SIG-M5 treated with dmso at 0.1 percent for 504 hours (cell line): ENCODE data around the gene MYL3.
A peak's percentile ranks its signal among the peaks of the same experiment; 100 is the strongest.

Experiments
- DNase-seq: peaks from one replicate; lab custom pipeline; 2025; ENCODE audit not compliant: unreplicated experiment; lab: John Stamatoyannopoulos, UW

Gene MYL3

DNA sequence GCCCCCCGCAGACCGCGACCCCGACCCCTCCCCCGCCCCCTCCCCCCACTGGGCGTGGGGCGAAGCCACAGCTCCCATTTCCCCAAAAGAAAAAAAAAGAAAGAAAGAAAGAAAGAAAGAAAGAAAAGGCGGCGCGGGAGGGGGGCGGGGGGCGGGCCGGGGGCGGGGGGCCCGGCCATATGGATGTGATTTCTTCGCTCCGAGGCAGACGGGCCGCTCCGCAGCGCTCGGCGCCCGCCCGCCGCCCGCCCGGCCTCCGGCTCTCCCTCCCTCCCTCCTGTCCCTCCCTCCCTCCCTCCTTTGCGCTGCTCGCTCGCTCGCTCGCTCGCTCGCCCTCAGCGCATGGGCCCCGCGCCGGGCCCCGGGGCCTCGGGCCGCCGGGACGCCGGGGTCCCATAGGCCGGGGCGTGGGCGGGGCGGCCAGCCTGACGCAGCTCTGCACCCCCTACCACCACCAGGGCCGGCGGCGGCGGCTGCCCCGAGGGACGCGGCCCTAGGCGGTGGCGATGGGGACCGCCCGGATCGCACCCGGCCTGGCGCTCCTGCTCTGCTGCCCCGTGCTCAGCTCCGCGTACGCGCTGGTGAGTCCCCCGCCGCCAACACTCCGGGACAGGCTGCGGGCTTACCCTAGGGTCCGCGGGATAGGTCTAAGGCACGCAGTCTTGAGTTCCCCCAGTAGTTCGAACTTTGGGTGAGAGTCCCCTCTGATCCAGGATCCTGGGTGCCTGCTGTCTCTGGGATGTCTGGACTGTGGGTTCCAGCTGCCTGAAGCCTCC lies 20.0 kb upstream of the MYL3 start:
- no peak for DNase-seq

- DNase-seq = no peak
Measured at GRCh38 chr3:46882377-46883053, 19.3 kb upstream of the MYL3 start.

GRCh38 chr3:46881596-46882376 lies 18.5 kb upstream of the MYL3 start:
- DNase-seq = no peak

- DNase-seq = no peak
Measured at GRCh38 chr3:46880884-46881595, 17.8 kb upstream of the MYL3 start.

DNA sequence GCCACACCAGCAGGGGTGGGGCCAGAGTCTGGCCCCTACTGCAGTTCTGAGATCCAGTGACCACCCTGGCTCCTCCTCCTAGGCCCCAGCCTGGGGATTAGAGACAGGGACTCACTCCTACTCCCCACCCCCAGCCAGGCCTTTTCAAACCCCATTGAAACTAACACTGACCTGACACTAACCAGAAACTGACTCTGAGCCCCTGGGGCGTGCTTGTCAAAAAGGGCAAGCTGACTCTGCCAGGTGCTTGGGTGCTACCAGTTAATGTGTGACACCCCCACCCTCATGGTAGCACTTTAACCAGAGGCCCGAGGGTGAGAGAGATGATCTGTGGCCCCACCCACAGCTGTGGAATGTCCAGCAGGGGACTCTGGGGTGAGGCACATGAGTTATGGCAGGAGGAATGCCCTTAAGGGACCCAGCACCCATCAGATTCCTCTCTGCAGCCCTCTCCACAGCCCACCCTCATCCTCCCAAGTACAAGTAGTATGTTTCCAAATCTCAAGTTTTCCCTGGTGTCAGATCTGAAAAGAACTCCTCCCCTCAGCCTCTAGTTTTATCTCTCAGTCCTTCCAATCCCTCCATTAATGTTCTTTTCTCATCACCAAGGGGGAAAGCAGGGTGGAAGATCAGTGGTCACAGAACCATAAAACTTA lies 15.7 kb upstream of the MYL3 start:
- no peak for DNase-seq

DNA sequence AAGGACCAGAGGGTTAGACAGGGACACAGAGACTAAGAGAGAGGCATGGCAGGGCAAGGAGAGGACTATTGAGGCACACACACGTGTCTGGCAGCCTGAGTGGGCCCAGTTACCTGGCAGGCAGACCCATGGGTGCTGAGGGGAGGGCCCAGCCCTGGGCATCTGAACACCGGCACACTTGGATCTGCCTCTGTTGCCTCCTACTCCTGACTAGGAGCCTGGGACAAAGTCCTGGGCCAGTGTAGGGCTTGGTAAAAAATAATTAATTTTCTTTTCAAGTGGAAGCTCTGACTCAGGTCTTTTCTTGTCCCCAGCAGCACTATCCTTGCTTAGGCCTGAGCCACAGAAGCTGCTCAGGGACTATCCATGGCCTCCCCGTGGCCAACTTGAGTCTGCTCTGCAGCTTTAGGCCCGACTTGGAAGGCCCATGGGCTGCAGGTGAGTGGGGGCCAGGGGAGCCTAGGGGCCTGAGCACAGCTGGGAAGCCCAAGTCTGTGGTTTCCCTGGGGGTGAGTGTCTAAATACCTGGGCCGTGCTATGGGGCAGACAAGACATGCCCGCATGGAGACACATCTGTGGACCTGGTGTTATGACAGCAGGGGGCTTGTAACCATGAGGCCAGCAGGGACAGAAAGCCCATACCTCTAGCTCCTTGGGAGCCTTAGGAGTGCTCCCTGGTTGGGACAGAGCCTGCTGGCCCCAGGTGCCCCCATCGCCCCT lies 14.3 kb upstream of the MYL3 start, which contains the start of gene PTH1R:
Gene PTH1R, plus strand, starts transcription at position 316 of the 720 bp plus-strand sequence. CDS start 5,839 bp downstream, outside the sequence.
- DNase-seq = no peak

DNA sequence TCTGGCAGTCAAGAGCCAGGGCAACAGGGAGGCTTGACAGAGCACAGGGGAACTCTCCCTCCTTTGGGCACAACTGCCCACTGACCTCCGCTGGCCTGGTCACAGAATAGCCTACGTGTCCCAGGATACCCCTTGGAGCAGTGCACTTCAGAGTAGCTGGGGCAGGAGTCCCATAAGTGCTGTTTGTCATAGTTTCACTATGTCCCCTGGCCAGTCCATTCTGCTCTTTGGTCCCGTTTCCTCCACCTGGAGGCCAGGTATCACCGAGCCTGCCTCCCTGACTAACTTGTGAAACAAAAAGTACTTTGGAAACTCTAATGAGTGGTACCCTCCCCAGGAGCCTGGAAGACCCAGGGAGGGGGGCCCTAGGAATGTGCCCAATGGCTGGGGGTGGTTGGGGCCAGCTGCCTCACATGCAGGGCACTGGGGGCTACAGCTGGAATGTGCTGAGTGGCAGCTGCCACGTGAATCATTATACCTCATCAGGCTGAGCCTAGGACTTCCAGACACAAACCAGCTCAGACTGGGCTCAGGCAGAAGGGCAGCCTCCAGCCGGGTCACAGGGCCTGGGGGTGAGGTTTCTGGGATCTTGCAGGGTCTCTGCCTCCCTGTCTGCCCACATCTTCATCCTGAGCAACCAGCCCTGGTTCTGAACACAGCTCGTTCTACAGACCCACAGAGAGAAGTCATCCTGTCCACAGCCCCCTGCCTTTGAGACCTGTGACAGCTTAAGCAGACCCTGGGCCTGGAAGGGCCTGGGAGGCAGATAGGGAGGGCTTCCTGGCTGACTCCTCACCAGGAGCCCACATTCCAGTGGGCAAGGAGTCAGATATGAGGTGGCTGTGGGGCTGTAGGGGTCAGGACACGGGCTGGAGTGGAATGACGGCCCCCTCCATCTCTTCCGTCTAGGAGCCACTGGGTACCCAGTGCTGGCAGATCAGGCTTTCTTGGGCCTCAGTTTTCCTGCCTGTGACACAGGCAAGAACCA lies 13.4 kb upstream of the MYL3 start:
- DNase-seq = no peak

DNA sequence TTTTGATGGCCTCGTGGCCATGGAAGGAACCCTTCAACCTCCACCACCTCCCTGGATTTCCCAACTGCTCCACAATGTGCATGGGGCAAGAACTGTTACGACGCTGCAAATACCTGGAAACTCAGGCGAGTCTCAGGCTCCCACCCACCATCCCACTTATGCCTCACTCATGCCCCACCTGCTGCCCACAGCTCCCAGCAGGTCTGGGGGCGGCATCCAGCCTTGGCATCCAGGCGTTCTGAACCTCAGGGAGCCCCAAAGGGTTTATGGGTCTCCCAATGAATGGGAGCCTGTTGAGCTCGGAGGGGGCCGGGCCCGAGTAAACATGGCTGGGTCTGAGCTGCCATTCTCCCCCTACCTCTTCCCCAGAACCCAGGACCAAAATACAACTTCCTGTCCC lies 12.3 kb upstream of the MYL3 start:
- no peak for DNase-seq

DNA sequence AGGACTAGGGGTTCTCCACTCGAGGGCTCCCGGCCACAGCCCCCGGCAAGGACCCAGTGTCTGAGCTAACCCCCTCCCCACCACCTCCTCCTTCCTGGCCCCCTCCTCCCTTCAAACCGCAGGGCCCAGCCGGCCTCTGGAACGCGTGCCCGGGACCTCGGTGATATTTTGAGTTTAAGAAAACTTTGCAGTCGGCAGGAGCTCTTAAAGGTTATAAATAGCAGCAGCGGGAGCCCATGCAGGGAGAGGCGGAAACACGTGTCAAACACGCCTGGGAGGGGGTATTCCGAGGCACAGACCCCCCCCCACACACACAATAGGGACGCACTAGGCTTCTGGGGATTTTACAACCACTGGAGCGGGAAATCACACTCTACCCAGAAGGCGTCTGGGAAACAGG lies 11.2 kb upstream of the MYL3 start:
- no peak for DNase-seq

GRCh38 chr3:46873521-46873920 lies 10.3 kb upstream of the MYL3 start:
- no peak for DNase-seq

DNA sequence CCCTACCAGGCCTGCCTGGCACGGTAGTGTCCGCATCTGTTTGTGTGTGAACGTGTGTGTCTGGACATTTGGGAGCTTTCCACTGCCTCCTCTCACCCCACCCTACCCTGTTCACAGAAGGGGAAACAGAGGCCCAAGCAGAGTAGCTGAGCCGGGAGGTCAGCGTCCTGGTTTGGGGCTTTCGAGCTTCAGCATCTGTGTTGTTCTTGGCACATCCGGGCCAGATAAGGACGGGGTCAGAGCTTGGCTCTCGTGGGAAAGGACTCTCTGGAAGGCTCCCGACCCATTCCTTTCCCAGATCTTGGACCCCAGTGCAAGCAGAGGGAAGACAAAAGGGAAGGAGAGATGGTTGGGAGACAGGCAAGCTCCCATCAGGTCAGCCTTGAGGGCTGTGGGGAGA lies 8.0 kb upstream of the MYL3 start:
- no peak for DNase-seq

DNA sequence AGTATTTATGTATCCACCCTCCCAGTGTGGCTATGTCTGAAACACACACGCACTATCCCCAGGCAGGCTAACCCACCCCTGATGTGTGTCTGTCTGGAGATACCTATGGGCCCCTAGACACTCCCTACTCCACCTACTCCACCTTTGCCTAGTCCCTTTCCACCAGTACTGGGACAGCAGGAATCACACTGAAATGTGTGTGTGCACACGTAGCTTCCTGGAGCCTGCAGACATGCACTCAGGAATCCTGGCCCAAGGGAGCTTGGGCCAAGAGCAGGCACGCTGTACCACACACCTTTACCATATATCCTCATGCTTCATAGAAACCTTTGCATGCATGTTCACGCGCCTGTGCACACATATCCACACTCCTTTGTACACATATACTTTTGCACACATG lies 7.4 kb upstream of the MYL3 start:
- DNase-seq = no peak

DNA sequence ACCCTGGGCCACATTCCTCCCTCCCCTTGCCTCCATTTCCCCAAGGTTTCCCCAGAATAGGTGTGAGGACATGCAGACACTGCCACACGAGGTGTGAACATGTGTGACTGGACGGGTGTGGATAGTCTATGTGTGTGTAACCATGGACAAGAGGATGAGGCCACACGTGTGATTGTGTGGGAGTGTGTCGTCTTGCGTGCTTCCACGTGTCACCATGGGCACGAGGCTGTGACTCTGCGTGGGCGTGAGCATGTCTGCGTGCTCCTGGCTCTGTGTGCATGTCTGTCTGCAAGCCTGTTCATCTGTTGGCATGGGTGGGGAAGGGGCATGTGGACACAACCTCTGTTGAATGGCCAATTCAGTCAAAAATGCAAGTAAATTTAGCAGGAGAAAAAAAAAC lies 6.2 kb upstream of the MYL3 start:
- no peak for DNase-seq

DNA sequence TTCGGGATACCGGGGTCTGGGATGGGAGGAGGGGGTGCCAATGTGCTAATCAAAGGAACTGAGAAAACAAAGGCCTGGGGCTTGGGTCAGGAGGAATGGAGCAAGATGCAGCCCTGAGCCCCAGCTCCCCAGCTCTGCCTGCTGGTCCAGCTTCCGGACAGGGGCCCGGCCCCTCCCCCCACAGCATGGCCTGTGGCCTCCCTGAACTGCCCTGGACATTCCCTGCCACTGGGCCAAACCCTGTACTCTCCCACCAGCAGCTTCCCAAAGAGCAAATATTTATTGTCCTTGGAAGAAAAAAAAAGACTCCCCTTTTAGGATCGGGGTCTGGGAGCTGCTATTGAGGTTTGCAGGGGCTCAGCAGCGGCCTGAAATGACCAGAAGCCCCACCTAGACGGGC lies 5.7 kb upstream of the MYL3 start:
- DNase-seq = no peak

GRCh38 chr3:46868287-46868686 lies 5.0 kb upstream of the MYL3 start:
- DNase-seq = no peak

DNA sequence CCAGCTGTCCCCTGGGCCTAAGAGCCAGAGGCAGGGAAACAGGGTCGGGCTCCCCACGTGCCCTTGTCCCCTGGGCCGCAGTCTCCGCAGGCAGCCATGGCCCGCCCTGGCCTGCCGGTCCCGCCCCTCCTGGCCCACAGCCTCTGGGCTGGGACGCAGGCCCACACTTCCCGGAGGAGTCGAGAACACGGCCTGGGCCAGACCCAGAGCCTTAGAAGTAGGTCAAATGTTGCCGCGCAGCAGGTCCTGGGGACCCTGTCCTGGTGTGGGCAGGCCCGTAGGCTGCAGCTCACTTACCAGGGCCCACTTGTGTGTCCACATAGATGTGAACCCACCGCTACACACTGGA lies 4.3 kb upstream of the MYL3 start:
- no peak for DNase-seq

GRCh38 chr3:46866720-46867549 lies 3.7 kb upstream of the MYL3 start:
- DNase-seq = peak; percentile 33

DNA sequence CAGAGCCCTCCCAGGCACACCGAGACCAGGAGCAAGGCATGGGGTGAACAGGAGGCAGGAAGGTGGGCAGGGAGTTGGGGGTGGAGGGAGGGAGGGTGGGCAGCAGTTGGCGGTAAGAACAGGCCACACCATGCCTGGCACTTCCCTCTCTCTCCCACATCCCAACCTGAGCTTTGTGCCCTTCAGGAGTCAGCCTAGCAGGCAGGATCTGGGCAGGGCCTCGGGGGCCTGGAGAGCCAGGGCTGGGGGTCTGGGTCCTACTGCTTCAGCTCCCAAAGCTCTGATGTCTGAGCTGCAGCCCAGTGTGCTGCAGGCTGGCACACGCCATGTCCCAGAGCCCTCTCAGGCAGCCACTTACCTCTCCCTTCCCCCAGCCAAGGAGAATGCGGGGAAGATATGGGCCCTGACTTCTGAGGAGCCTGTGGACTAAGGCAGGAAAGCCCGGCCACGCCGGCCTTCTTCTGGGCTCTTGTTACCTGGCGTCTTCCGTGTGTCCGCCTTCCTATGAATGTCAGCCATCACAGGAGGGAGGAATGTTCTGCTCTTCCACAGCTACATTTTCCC lies 2.9 kb upstream of the MYL3 start:
- DNase-seq = no peak
